BLaER1 (cell line): ENCODE results near the gene TESPA1.

Source experiments
- H3K27ac ChIP-seq: shearing (Covaris generic); formaldehyde crosslinking; 2 replicates; pipeline ENCODE4 v1.8.1; 2022
- H3K27me3 ChIP-seq: shearing (Covaris generic); formaldehyde crosslinking; 2 replicates; pipeline ENCODE4 v1.8.1; 2022
- H3K36me3 ChIP-seq: shearing (Covaris generic); formaldehyde crosslinking; 2 replicates; pipeline ENCODE4 v1.8.1; 2022
- H3K4me1 ChIP-seq: shearing (Covaris generic); formaldehyde crosslinking; 2 replicates; pipeline ENCODE4 v1.8.1; 2022
- H3K4me2 ChIP-seq: shearing (Covaris generic); formaldehyde crosslinking; 2 replicates; pipeline ENCODE4 v1.8.1; 2022
- H3K4me3 ChIP-seq: shearing (Covaris generic); formaldehyde crosslinking; 2 replicates; pipeline ENCODE4 v1.8.1; 2022
- H3K9ac ChIP-seq: shearing (Covaris generic); formaldehyde crosslinking; 2 replicates; pipeline ENCODE4 v1.8.1; 2022
- H3K9me3 ChIP-seq: shearing (Covaris generic); formaldehyde crosslinking; 2 replicates; pipeline ENCODE4 v1.8.1; 2022
- H4K20me1 ChIP-seq: shearing (Covaris generic); formaldehyde crosslinking; 2 replicates; pipeline ENCODE4 v1.8.1; 2022
- Cebpa-rat ChIP-seq: shearing (Covaris generic); IDR thresholded peaks from 2 replicates; pipeline ENCODE4 v1.8.1; 2022

The TESPA1 gene

GRCh38 chr12:54934419-54934818, 50.1 kb downstream of the TESPA1 start:
- TF ChIP-seq Cebpa-rat = no peak

GRCh38 chr12:54933376-54933775, 51.2 kb downstream of the TESPA1 start:
- Histone ChIP-seq H3K4me1 (no peaks in the 10 kb centered on the region), H3K27ac (no peak overlapping the region)
- TF ChIP-seq Cebpa-rat = no peak

More at GRCh38 chr12:54934419-54934818, 50.1 kb downstream of the TESPA1 start:
- Histone ChIP-seq H3K9me3 (peaks cover 16% of the 10 kb centered on the region), H3K9ac (no peak overlapping the region), H4K20me1 (no peaks in the 10 kb centered on the region), H3K36me3 (no peaks in the 10 kb centered on the region), H3K27ac (no peak overlapping the region), H3K4me2 (no peak overlapping the region), H3K4me3 (no peak overlapping the region), H3K27me3 (no peaks in the 10 kb centered on the region), H3K4me1 (no peaks in the 10 kb centered on the region)

DNA sequence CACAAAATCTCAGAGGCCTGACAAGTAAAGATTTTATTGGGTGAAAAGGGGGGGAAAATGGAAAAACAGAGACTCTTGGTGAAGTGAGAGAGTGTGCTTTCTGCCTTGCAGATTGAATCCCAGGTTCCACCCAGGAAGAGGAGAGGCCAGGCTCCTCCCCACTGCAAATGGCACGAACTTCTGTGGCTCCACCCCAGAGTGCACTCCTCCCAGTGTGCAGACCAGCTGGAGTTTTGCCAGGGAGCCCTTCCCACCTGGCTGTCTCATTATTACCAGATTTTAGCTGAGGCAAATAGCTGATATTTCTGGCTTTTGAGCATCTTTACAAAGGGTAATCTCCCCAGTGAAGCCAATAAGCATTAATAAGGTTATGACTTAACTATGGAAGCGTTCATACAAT, 51.9 kb downstream of the TESPA1 start:
- Histone ChIP-seq H3K27me3 (no peaks in the 10 kb centered on the region), H3K9ac (no peak overlapping the region), H3K4me2 (no peak overlapping the region), H3K4me3 (no peak overlapping the region), H3K9me3 (peaks cover 19% of the 10 kb centered on the region), H3K4me1 (no peaks in the 10 kb centered on the region), H3K36me3 (no peaks in the 10 kb centered on the region), H4K20me1 (no peaks in the 10 kb centered on the region), H3K27ac (no peak overlapping the region)
- no peak for TF ChIP-seq Cebpa-rat

More at GRCh38 chr12:54933376-54933775, 51.2 kb downstream of the TESPA1 start:
- no peaks in the 10 kb centered on the region for H4K20me1 ChIP-seq
- H3K9ac ChIP-seq = no peak overlapping the region
- peaks cover 19% of the 10 kb centered on the region for H3K9me3 ChIP-seq
- H3K4me2 ChIP-seq = no peak overlapping the region; the same call in 1 of the 2 replicates
- H3K27me3 ChIP-seq = no peaks in the 10 kb centered on the region
- no peak overlapping the region for H3K4me3 ChIP-seq
- H3K36me3 ChIP-seq = no peaks in the 10 kb centered on the region

- TF ChIP-seq Cebpa-rat = no peak
- Histone ChIP-seq H3K4me2 (no peak overlapping the region), H3K4me1 (no peaks in the 10 kb centered on the region), H3K36me3 (no peaks in the 10 kb centered on the region), H3K27ac (no peak overlapping the region), H3K4me3 (no peak overlapping the region), H4K20me1 (no peaks in the 10 kb centered on the region), H3K9me3 (peaks cover 19% of the 10 kb centered on the region), H3K9ac (no peak overlapping the region), H3K27me3 (no peaks in the 10 kb centered on the region)
Observed at GRCh38 chr12:54932038-54932437, 52.5 kb downstream of the TESPA1 start.

DNA sequence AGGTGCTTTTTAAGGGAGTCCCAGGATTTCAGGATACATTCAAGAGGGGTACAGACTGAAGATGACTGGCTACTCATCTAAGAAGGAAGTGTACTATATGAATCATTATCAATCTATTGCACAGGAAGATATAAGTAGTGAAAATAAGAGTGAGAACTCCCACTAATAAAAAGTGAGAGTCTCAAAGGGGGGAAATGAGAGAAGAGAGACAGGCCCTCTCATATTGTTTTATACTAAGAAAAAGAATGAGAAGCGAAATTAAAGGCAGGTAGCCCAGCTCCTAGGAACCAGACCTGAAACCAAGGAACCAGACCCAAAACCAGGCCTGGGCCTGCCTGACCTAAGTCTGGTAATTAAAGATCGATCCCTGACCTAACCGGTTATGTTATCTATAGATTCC, 54.6 kb downstream of the TESPA1 start:
- no peaks in the 10 kb centered on the region for H4K20me1 ChIP-seq
- H3K27me3 ChIP-seq = no peaks in the 10 kb centered on the region
- no peak for TF ChIP-seq Cebpa-rat
- H3K36me3 ChIP-seq = no peaks in the 10 kb centered on the region
- H3K9ac ChIP-seq = no peak overlapping the region
- no peaks in the 10 kb centered on the region for H3K4me1 ChIP-seq
- H3K4me2 ChIP-seq = no peak overlapping the region
- H3K9me3 ChIP-seq = peaks cover 19% of the 10 kb centered on the region
- H3K27ac ChIP-seq = no peak overlapping the region
- H3K4me3 ChIP-seq = no peak overlapping the region

DNA sequence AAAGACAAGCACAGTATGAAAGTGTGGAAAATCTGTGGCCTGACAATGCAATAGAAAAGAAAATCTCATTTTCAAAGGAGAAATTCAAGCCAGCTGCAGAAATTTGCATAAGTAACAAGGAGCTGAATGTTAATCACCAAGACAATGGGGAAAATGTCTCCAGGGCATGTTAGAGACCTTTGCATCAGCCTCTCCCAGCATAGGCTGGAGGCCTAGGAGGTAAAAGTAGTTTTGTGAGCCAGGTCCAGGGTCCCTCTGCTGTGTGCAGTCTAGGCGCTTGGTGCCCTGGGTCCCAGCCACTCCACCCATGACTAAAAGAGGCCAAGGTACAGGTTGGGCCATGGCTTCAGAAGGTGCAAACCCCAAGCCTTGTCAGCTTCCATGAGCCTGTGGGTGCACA, 58.3 kb downstream of the TESPA1 start:
- H3K9ac ChIP-seq = no peak overlapping the region
- H3K4me2 ChIP-seq = no peak overlapping the region
- H3K4me3 ChIP-seq = no peak overlapping the region
- TF ChIP-seq Cebpa-rat = no peak
- H3K9me3 ChIP-seq = peaks cover 19% of the 10 kb centered on the region
- no peaks in the 10 kb centered on the region for H3K36me3 ChIP-seq
- no peaks in the 10 kb centered on the region for H3K27me3 ChIP-seq
- H3K27ac ChIP-seq = no peak overlapping the region
- H3K4me1 ChIP-seq = no peaks in the 10 kb centered on the region
- H4K20me1 ChIP-seq = no peaks in the 10 kb centered on the region

GRCh38 chr12:54924972-54925707, 59.4 kb downstream of the TESPA1 start:
- H3K36me3 ChIP-seq = no peaks in the 10 kb centered on the region
- H3K9ac ChIP-seq = no peak overlapping the region
- H3K27me3 ChIP-seq = no peaks in the 10 kb centered on the region
- no peaks in the 10 kb centered on the region for H3K4me1 ChIP-seq
- H3K27ac ChIP-seq = no peak overlapping the region
- H3K4me2 ChIP-seq = no peak overlapping the region
- TF ChIP-seq Cebpa-rat = no peak
- H3K4me3 ChIP-seq = no peak overlapping the region
- H3K9me3 ChIP-seq = peaks cover 10% of the 10 kb centered on the region
- H4K20me1 ChIP-seq = no peaks in the 10 kb centered on the region

DNA sequence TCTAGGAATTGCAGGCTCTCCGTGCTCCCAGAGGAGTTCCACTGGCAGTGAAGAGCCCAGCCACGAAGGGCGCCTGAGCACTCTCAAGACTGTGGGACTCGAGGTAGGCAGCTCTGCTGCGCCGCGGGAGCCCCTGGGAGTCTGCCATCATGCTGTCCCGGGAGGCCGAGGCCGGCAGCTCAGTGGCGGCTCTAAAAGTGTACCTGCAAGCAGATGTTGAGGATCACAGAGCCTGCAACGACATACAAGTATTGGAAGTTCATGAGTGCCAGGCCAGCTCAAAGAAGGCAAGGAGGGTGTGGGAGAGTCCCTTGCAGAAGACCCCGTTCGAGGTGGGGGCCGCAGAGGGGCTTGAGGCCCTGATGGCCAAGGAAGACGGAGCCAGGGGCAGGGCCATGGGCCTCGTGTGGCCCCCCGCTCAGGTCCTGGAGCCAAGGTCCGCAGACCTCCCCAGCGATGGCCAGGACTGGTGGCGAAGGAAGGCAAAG, 67.5 kb downstream of the TESPA1 start:
- Histone ChIP-seq H3K36me3 (no peaks in the 10 kb centered on the region), H3K4me2 (no peak overlapping the region), H3K27me3 (no peaks in the 10 kb centered on the region), H3K9me3 (no peaks in the 10 kb centered on the region; the same call in 1 of the 2 replicates), H3K27ac (no peak overlapping the region), H4K20me1 (no peaks in the 10 kb centered on the region), H3K9ac (no peak overlapping the region), H3K4me1 (no peaks in the 10 kb centered on the region), H3K4me3 (no peak overlapping the region)
- no peak for TF ChIP-seq Cebpa-rat
